Measurements from ENCODE around the gene HEYL. TPM values are rescaled to one million over a fixed set of nuclear protein-coding genes. Genes with fewer than 3 reads are reported as not detected.

The HEYL gene
- total and polyA plus RNA-seq, 2 of the 8 experiments (the other 6 are each of a cell fraction or from before 2014, with no cell fraction given), result 1.8 to 3.1 TPM

DNA sequence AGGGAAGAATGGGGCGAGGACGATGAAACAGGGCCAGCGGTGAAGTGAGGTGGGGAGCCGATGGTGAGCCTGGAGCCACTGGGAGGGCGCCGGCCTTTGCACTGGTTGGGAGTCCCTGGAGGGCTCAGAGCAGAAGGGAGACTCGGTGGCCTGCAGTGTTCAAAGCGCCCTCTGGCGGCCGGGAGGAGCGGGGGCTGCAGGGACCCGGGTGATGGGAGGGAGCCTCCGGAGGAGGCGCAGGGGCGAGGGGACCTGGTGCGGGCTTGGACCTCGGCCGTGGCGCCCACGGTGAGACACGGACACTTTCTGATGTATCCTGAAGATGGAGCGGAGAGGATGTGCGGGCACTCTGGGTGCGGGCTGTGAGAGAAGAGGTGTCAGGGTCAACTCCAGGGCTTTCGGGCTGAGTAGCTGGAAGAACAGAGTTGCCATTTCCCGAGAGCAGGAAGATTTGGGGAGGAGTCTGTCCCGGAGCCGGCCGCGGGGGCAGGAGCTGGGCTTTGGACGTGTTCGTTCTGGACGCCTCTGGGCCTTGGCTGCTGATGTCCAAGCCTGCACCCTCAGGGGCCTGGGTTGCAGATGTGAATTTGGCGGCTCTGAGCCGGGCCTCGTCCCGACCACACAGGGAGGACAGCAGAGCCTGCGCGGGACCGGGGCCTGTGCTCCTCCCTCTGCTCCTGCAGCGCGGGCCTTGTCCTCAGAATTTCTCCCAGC, 29.7 kb downstream of the HEYL start (continued):
- TF ChIP-seq RNF2 (IDR thresholded peaks at IDR 0.05; ENCODE audit: borderline replicate concordance, low read depth, low read length, missing control alignments, poor library complexity, severe bottlenecking) (no peak), TAF1 (IDR thresholded peaks at IDR 0.05; ENCODE audit: low read depth, low read length) (no peak; the same call in 1 of the 2 replicates), GABPA (IDR thresholded peaks at IDR 0.05; ENCODE audit: borderline replicate concordance, insufficient read depth, low read length) (peak; percentile 59; the same call in 1 of the 2 replicates), BCL11A (IDR thresholded peaks at IDR 0.05; ENCODE audit: low read depth in 2 of 2, low read length in 2 of 2) (no peak), E2F6 (IDR thresholded peaks at IDR 0.05) (0 out of 2 replicates have a peak, but pooled peaks have one; percentile 13), SIN3A (conservative IDR thresholded peaks at IDR 0.05 in 1 of 2, IDR thresholded peaks at IDR 0.05 in 1 of 2; ENCODE audit: low read depth in 1 of 2, low read length in 2 of 2) (peak in 1 of 2 experiments; percentile 30; a peak in 1 of 4 replicates), BRCA1 (IDR thresholded peaks at IDR 0.05; ENCODE audit: low read depth, low read length) (no peak), CBX8 (IDR thresholded peaks at IDR 0.05; ENCODE audit: borderline replicate concordance, low read depth, low read length) (no peak), CTBP2 (IDR thresholded peaks at IDR 0.05; ENCODE audit: borderline replicate concordance, insufficient read depth, insufficient read length, low read length) (no peak), CBX5 (IDR thresholded peaks at IDR 0.05; ENCODE audit: low read depth, low read length) (no peak), GTF2F1 (IDR thresholded peaks at IDR 0.05; ENCODE audit: borderline replicate concordance, low read depth, low read length) (no peak), SRF (IDR thresholded peaks at IDR 0.05; ENCODE audit: low read depth, low read length) (no peak), RFX5 (IDR thresholded peaks at IDR 0.05; ENCODE audit: borderline replicate concordance, low read depth, low read length) (no peak), KDM5A (IDR thresholded peaks at IDR 0.05; ENCODE audit: low read length) (no peak), NRF1 (IDR thresholded peaks at IDR 0.05; ENCODE audit: low read depth, low read length) (no peak), RBBP5 (IDR thresholded peaks at IDR 0.05; ENCODE audit: borderline replicate concordance, low read depth, low read length) (no peak), TCF12 (IDR thresholded peaks at IDR 0.05; ENCODE audit: low read depth, low read length) (0 out of 2 replicates have a peak, but pooled peaks have one; percentile 67), EP300 (IDR thresholded peaks at IDR 0.05; ENCODE audit: borderline replicate concordance in 1 of 2, low read depth in 2 of 2, low read length in 2 of 2) (no peak), YY1 (IDR thresholded peaks at IDR 0.05; ENCODE audit: low read depth, low read length) (0 out of 2 replicates have a peak, but pooled peaks have one; percentile 62), KDM4A (IDR thresholded peaks at IDR 0.05; ENCODE audit: low read depth, low read length, severe bottlenecking) (peak; percentile 41), JUN (IDR thresholded peaks at IDR 0.05; ENCODE audit: low read depth, low read length) (no peak), SP1 (IDR thresholded peaks at IDR 0.05; ENCODE audit: low read depth, low read length) (no peak)
